Astrocyte (in vitro differentiated cells and primary cell): ENCODE measurements around the gene PEAR1. TPM values are rescaled to one million over a fixed set of nuclear protein-coding genes. Genes with fewer than 3 reads are reported as not detected.
A peak's percentile ranks its signal among the peaks of the same experiment; 100 is the strongest.

ENCODE experiments used
- DNase-seq: peaks from one replicate; pipeline ENCODE4 v3.0.0-alpha.2; 2010; ENCODE audit warnings: low read depth
- FAIRE-seq: peaks from 2 replicates; lab custom pipeline; 2011; peaks lifted over from hg19 to GRCh38; lab: Jason Lieb, UNC
- H2AFZ ChIP-seq: 2 replicates; pipeline ENCODE4 v1.6.0; 2012; ENCODE audit warnings: low read depth, low read length, inconsistent platforms
- H3K27ac ChIP-seq: 2 replicates; pipeline ENCODE4 v1.5.1; 2011; ENCODE audit warnings: low read depth, low read length, inconsistent platforms
- H3K27me3 ChIP-seq: 2 replicates; pipeline ENCODE4 v1.6.0; 2011; ENCODE audit warnings: low read length, inconsistent platforms; ENCODE audit not compliant: insufficient read depth
- H3K36me3 ChIP-seq: 2 replicates; pipeline ENCODE4 v1.5.1; 2011; ENCODE audit warnings: low read length, inconsistent platforms; ENCODE audit not compliant: insufficient read depth
- H3K4me1 ChIP-seq: 2 replicates; pipeline ENCODE4 v1.5.1; 2011; ENCODE audit warnings: low read length, inconsistent platforms; ENCODE audit not compliant: insufficient read depth
- H3K4me2 ChIP-seq: 2 replicates; pipeline ENCODE4 v1.6.0; 2012; ENCODE audit warnings: low read length, inconsistent platforms
- H3K4me3 ChIP-seq: 2 replicates; pipeline ENCODE4 v1.5.1; 2011; ENCODE audit warnings: low read depth, mild to moderate bottlenecking, low read length, inconsistent platforms; ENCODE audit not compliant: insufficient read depth
- H3K79me2 ChIP-seq: 2 replicates; pipeline ENCODE4 v1.6.0; 2012; ENCODE audit warnings: mild to moderate bottlenecking, low read length, inconsistent platforms; ENCODE audit not compliant: insufficient read depth
- H3K9ac ChIP-seq: 2 replicates; pipeline ENCODE4 v1.6.0; 2012; ENCODE audit warnings: mild to moderate bottlenecking, low read length, inconsistent platforms
- H3K9me3 ChIP-seq: 2 replicates; pipeline ENCODE4 v1.5.1; 2012; ENCODE audit warnings: low read depth, mild to moderate bottlenecking, low read length, inconsistent platforms; ENCODE audit not compliant: insufficient read depth
- H4K20me1 ChIP-seq: 2 replicates; pipeline ENCODE4 v1.6.0; 2012; ENCODE audit warnings: low read length, inconsistent platforms; ENCODE audit not compliant: insufficient read depth
- H3K27ac Mint-ChIP-seq: one replicate; pipeline ENCODE4 v1.8.0; 2021; ENCODE audit warnings: mild to moderate bottlenecking, mixed read lengths; ENCODE audit not compliant: unreplicated experiment
- H3K27me3 Mint-ChIP-seq: one replicate; pipeline ENCODE4 v1.8.0; 2021; ENCODE audit warnings: low read depth, mixed read lengths; ENCODE audit not compliant: unreplicated experiment
- H3K36me3 Mint-ChIP-seq: one replicate; pipeline ENCODE4 v1.8.0; 2021; ENCODE audit warnings: low read depth, mixed read lengths; ENCODE audit not compliant: unreplicated experiment
- H3K4me1 Mint-ChIP-seq: one replicate; pipeline ENCODE4 v1.8.0; 2021; ENCODE audit warnings: low read depth, mixed read lengths; ENCODE audit not compliant: unreplicated experiment
- H3K4me3 Mint-ChIP-seq: one replicate; pipeline ENCODE4 v1.8.0; 2021; ENCODE audit warnings: mild to moderate bottlenecking, moderate library complexity, mixed read lengths; ENCODE audit not compliant: unreplicated experiment
- H3K9me3 Mint-ChIP-seq: one replicate; pipeline ENCODE4 v1.8.0; 2021; ENCODE audit warnings: mild to moderate bottlenecking, mixed read lengths; ENCODE audit not compliant: unreplicated experiment
- EZH2 ChIP-seq: IDR thresholded peaks from 2 replicates; pipeline ENCODE4 v1.6.1; 2012; ENCODE audit warnings: mild to moderate bottlenecking, low read length, inconsistent platforms; ENCODE audit not compliant: insufficient read depth
- total RNA-seq: library from RNA; stranded (reverse); gene quantifications from 2 replicates; pipeline ENCODE4 v1.2.1, GENCODE V29; 2021
- TF ChIP-seq, protein P1 (sequence below): IDR thresholded peaks from 2 replicates; pipeline ENCODE4 v1.5.1; 2011; ENCODE audit warnings: low read depth, mild to moderate bottlenecking, inconsistent platforms, low read length, moderate library complexity; ENCODE audit not compliant: insufficient read depth

The PEAR1 gene
- total RNA-seq, 1 donor from 2014 or later = 17.3 TPM

DNA sequence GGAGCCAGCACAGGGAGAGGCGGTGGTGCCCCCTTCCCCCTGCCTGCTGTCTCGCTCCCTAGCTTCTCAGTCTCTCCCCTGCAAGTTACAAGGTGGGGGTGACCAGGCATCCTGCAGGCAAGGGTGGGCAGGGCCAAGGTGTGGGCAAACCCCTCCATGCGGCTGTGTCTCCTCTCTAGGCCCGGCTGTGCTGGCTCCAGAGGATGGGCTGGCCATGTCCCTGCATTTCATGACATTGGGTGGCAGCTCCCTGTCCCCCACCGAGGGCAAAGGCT, 18.2 kb upstream of the PEAR1 start:
- peaks cover 61% of the 10 kb centered on the region for H3K27me3 Mint-ChIP-seq
- TF ChIP-seq EZH2 = no peak
- TF ChIP-seq, protein P1, sequence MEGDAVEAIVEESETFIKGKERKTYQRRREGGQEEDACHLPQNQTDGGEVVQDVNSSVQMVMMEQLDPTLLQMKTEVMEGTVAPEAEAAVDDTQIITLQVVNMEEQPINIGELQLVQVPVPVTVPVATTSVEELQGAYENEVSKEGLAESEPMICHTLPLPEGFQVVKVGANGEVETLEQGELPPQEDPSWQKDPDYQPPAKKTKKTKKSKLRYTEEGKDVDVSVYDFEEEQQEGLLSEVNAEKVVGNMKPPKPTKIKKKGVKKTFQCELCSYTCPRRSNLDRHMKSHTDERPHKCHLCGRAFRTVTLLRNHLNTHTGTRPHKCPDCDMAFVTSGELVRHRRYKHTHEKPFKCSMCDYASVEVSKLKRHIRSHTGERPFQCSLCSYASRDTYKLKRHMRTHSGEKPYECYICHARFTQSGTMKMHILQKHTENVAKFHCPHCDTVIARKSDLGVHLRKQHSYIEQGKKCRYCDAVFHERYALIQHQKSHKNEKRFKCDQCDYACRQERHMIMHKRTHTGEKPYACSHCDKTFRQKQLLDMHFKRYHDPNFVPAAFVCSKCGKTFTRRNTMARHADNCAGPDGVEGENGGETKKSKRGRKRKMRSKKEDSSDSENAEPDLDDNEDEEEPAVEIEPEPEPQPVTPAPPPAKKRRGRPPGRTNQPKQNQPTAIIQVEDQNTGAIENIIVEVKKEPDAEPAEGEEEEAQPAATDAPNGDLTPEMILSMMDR = no peak
- no peak overlapping the region for H3K27ac Mint-ChIP-seq

DNA sequence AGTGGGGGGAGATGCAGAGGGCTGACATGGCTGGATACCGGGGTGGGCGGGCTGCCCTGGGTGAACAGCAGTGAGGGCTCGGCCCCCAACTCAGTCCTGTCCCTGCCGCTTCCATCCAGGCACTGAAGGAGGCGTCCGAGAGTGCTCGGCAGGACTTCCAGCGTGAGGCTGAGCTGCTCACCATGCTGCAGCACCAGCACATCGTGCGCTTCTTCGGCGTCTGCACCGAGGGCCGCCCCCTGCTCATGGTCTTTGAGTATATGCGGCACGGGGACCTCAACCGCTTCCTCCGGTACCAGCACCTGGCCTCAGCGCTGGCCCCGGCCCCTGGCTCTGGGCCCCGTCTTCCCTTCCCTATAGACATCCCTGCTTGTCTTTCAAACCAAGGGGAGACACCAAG, 17.2 kb upstream of the PEAR1 start:
- FAIRE-seq (no peak), DNase-seq (no peak)
- no peaks in the 10 kb centered on the region for H3K4me1 ChIP-seq
- no peaks in the 10 kb centered on the region for H3K36me3 ChIP-seq
- H3K79me2 ChIP-seq = no peaks in the 10 kb centered on the region
- H3K4me1 Mint-ChIP-seq = no peaks in the 10 kb centered on the region
- peaks cover 41% of the 10 kb centered on the region for H3K27me3 ChIP-seq
- no peak overlapping the region for H3K9ac ChIP-seq
- no peak overlapping the region for H3K27ac Mint-ChIP-seq
- H2AFZ ChIP-seq = peak overlapping the region; percentile 10
- H3K4me3 ChIP-seq = no peak overlapping the region
- no peak overlapping the region for H3K4me3 Mint-ChIP-seq
- peaks cover 2% of the 10 kb centered on the region for H3K36me3 Mint-ChIP-seq
- no peaks in the 10 kb centered on the region for H3K9me3 ChIP-seq
- H4K20me1 ChIP-seq = no peaks in the 10 kb centered on the region
- no peak overlapping the region for H3K4me2 ChIP-seq
- TF ChIP-seq EZH2 = no peak
- TF ChIP-seq, protein P1 = no peak
- H3K27me3 Mint-ChIP-seq = peaks cover 69% of the 10 kb centered on the region
- peaks cover 4% of the 10 kb centered on the region for H3K9me3 Mint-ChIP-seq
- H3K27ac ChIP-seq = no peak overlapping the region

More for the DNA sequence above, 18.2 kb upstream of the PEAR1 start:
- Histone ChIP-seq H4K20me1 (no peaks in the 10 kb centered on the region), H3K27me3 (peaks cover 35% of the 10 kb centered on the region), H3K36me3 (no peaks in the 10 kb centered on the region), H3K79me2 (no peaks in the 10 kb centered on the region), H3K4me3 (no peak overlapping the region), H3K27ac (no peak overlapping the region), H2AFZ (no peak overlapping the region), H3K9me3 (no peaks in the 10 kb centered on the region), H3K9ac (no peak overlapping the region), H3K4me1 (peaks cover 9% of the 10 kb centered on the region), H3K4me2 (no peak overlapping the region)
- DNase-seq = no peak
- no peak for FAIRE-seq
- peaks cover 2% of the 10 kb centered on the region for H3K36me3 Mint-ChIP-seq
- H3K4me1 Mint-ChIP-seq = peaks cover 6% of the 10 kb centered on the region
- H3K9me3 Mint-ChIP-seq = peaks cover 4% of the 10 kb centered on the region
- no peak overlapping the region for H3K4me3 Mint-ChIP-seq

DNA sequence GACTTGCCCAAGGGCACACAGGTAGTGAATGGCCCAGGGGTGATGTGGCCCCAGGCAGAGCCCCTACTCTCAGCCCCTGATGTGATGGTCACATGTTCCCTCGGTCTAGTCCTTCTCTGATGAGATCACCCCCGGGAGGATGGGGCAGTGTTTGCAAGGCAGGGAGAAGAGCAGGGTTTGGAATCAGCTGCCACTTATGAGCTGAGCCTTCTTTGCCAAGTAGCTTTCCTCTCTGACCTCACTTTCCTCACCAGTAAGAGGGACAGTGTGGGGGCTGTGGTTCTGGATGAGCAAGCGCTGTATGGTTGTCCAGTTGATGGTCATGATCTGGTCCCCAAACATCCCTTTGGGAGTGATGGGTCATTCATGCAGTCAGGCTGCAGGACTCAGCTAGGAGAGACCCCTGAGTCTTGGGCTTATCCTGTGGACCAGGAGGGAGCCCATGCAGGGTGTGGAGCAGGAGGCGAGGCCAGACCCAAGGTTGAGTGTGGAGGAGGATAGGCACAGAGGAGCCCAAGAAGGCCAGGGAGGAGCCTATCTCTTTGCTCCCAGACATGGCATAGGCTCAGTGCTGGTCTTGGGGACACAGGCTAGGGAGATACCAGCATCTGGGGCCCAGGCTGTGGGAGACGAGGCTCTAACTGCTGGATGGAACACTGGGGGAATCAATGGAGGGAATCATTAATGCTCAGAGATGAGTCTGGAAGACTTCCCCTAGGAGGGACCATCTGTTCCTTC, 15.9 kb upstream of the PEAR1 start:
- TF ChIP-seq EZH2 = no peak
- TF ChIP-seq, protein P1 = no peak
- Histone ChIP-seq H4K20me1 (no peaks in the 10 kb centered on the region), H3K4me3 (no peak overlapping the region), H3K27me3 (peaks cover 53% of the 10 kb centered on the region), H3K4me2 (no peak overlapping the region), H3K79me2 (no peaks in the 10 kb centered on the region), H3K27ac (no peak overlapping the region), H2AFZ (no peak overlapping the region), H3K9ac (no peak overlapping the region), H3K9me3 (no peaks in the 10 kb centered on the region), H3K4me1 (no peaks in the 10 kb centered on the region), H3K36me3 (no peaks in the 10 kb centered on the region)
- Mint-ChIP-seq H3K27ac (no peak overlapping the region), H3K27me3 (peaks cover 80% of the 10 kb centered on the region), H3K36me3 (peaks cover 2% of the 10 kb centered on the region), H3K4me1 (no peaks in the 10 kb centered on the region), H3K4me3 (no peak overlapping the region), H3K9me3 (peaks cover 4% of the 10 kb centered on the region)
- no peak for DNase-seq
- no peak for FAIRE-seq
